ENCODE measurements around the gene ZBED2.

- no peak for TF ChIP-seq CTCF (IDR thresholded peaks at IDR 0.05)
- no peak for TF ChIP-seq POLR2A (IDR thresholded peaks at IDR 0.05)
Observed at GRCh38 chr3:111594205-111594604, 941 bp downstream of the ZBED2 start.

Data from heart left ventricle (tissue), 13 donors.